ENCODE measurements around the gene CAMK2N1. TPM values are rescaled to one million over a fixed set of nuclear protein-coding genes. Genes with fewer than 3 reads are reported as not detected.
A peak's percentile ranks its signal among the peaks of the same experiment; 100 is the strongest.

Gene CAMK2N1
- 38.5 and 41.7 TPM in 2 replicates for total RNA-seq
- 39.4 and 45.5 TPM in 2 replicates for polyA plus RNA-seq

DNA sequence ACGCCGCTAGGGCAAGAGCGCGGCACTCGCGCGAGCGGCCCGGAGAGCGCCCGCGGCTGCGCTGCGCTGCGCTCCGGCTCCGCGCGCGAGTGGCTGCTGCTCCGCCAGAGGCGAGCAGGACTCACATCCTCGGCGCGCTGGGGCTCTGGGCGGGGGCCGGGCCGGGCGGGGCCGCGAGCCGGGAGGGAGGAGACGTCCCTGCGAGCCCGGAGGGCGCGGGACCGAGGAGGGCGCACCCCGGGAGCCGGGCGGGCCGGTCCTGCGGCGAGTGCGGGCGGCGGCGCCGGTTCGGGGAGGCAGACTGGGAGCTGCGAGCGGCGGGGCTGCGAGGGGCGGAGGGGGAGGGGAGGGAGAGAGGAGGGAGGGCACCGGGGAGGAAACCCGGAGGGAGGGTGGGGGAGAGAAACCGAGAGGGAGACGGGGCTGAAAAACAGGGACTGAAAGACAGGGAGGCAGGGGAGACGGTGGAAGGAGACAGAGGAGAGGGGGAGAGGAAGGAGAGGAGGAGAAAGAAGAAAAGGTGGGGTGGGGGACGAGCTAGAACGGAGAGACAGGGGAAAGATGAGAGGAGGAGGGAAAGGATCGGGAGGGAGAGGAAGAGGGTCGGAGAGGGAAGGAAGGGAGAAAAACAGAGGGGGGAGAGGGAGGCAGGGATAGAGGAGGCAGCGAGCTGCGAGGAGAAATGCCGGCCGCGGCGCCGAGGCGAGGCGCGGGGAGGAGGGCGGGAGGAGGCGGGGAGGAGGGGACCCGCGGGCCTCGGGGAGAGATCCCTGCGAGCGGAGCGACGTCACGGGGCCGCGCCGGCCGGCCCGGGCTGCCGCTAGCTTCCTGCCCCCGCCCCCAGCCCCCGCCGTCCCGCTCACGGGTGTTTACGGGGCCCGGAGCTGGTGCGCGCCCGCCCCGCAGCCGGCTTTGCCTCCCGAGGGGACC is at the start of gene CAMK2N1:
Gene CAMK2N1 (minus strand): TSS at position 684 of the 930 bp plus-strand sequence. CDS start 831 bp downstream, outside the sequence.
- H3K4me3 ChIP-seq = peak within 1 kb of the TSS; percentile 94
- H3K36me3 ChIP-seq (replicated peaks; ENCODE audit: insufficient read depth, low read depth) = no peaks in the 10 kb centered on the region
- 0% methylated on average over 1 of the region's 104 CpGs for WGBS (ENCODE audit: low lambda C conversion rate, missing lambda C conversion rate)
- peaks cover 28% of the 10 kb centered on the region for H3K79me2 ChIP-seq
- H2AFZ ChIP-seq = peak within 1 kb of the TSS; percentile 99
- H3K27me3 ChIP-seq = no peaks in the 10 kb centered on the region
- H3K9me2 ChIP-seq (replicated peaks; ENCODE audit: insufficient read depth) = no peaks in the 10 kb centered on the region
- no peaks in the 10 kb centered on the region for H3K9me3 ChIP-seq (ENCODE audit: low read depth)
- peaks cover 27% of the 10 kb centered on the region for H3K4me1 ChIP-seq (ENCODE audit: insufficient read depth)
- peaks cover 14% of the 10 kb centered on the region for H4K20me1 ChIP-seq (ENCODE audit: insufficient read depth, poor library complexity, severe bottlenecking)
- DNase-seq (ENCODE audit: low spot score) = peak; percentile 91
- peak within 1 kb of the TSS; percentile 100 for H3K27ac ChIP-seq
- TF ChIP-seq EZH2phosphoT487 (IDR thresholded peaks at IDR 0.05; ENCODE audit: low read depth, severe bottlenecking, unreplicated experiment) (no peak), EZH2 (IDR thresholded peaks at IDR 0.05; ENCODE audit: borderline replicate concordance) (no peak)
- TF ChIP-seq, protein P1, sequence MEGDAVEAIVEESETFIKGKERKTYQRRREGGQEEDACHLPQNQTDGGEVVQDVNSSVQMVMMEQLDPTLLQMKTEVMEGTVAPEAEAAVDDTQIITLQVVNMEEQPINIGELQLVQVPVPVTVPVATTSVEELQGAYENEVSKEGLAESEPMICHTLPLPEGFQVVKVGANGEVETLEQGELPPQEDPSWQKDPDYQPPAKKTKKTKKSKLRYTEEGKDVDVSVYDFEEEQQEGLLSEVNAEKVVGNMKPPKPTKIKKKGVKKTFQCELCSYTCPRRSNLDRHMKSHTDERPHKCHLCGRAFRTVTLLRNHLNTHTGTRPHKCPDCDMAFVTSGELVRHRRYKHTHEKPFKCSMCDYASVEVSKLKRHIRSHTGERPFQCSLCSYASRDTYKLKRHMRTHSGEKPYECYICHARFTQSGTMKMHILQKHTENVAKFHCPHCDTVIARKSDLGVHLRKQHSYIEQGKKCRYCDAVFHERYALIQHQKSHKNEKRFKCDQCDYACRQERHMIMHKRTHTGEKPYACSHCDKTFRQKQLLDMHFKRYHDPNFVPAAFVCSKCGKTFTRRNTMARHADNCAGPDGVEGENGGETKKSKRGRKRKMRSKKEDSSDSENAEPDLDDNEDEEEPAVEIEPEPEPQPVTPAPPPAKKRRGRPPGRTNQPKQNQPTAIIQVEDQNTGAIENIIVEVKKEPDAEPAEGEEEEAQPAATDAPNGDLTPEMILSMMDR (IDR thresholded peaks at IDR 0.05; ENCODE audit: poor library complexity) = no peak
- H3K4me2 ChIP-seq = peak within 1 kb of the TSS; percentile 100

DNA sequence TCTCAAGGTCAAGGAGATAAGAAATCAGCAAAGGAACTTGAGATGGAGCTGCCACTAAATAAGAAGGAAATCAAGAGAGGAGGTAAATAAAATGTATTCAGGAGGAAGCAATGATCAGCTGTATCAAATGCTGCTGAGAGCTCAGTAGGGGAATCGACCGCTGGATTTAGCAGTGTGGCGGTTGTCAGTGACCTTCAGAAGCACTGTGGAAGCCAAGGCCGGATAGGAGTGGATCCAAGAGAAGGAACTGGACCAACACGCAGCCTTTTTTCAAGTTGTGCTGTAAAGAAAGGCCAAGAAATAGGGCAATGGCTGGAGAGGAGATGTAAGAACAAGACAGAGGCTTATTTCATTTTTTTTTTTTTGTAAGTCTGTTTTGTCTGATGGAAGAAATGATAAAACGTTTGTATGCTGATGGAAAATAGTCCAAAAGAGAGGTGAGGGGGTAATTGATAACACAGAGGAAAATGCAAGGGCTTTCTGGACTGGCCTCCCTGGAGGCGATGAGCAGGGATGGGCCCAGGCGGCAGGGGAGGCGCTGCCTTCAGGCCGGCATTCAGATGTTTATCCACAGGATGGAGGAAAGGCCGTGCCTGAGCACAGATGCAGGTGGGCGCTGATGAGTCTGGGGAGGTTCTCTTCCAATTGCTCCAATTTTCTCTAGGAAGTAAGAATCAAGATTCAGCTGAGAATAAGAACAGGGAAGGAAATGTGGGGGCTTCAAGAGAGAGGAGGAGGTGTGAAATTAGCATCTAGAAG is 48.8 kb upstream of the CAMK2N1 start:
- Histone ChIP-seq H3K9me2 (replicated peaks; ENCODE audit: insufficient read depth) (no peaks in the 10 kb centered on the region), H3K4me2 (no peak overlapping the region), H4K20me1 (ENCODE audit: insufficient read depth, poor library complexity, severe bottlenecking) (no peaks in the 10 kb centered on the region), H3K4me1 (ENCODE audit: insufficient read depth) (no peaks in the 10 kb centered on the region), H3K27me3 (peaks cover 9% of the 10 kb centered on the region), H3K79me2 (no peaks in the 10 kb centered on the region), H3K9me3 (ENCODE audit: low read depth) (no peaks in the 10 kb centered on the region), H3K4me3 (no peak overlapping the region), H2AFZ (no peak overlapping the region), H3K27ac (no peak overlapping the region), H3K36me3 (replicated peaks; ENCODE audit: insufficient read depth, low read depth) (no peaks in the 10 kb centered on the region)
- TF ChIP-seq, protein P1 (IDR thresholded peaks at IDR 0.05; ENCODE audit: poor library complexity) = no peak
- no peak for TF ChIP-seq EZH2 (IDR thresholded peaks at IDR 0.05; ENCODE audit: borderline replicate concordance)
- no peak for TF ChIP-seq EZH2phosphoT487 (IDR thresholded peaks at IDR 0.05; ENCODE audit: low read depth, severe bottlenecking, unreplicated experiment)
- WGBS (ENCODE audit: low lambda C conversion rate, missing lambda C conversion rate) = 75% methylated on average over 12 of the region's 12 CpGs
- no peak for DNase-seq (ENCODE audit: low spot score)

DNA sequence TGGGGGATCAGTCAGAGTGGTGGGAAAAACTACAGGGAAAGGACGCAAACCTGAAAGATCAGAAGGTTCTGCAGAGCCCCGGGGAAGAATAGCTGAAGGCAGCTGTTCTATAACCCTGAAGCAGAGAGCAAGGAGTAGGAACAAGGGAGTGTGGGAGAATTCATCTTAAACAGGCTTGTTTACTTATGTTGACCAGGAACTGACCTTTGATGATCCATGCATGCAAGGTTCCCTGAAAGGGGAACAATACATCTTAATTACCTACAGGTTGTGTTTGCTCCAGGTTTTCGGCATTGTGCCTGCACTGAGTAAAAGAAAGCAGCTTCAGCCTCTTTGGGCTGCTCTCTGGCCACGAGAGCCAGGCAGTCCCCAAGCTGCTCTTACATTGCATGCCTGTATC is 47.6 kb upstream of the CAMK2N1 start:
- Histone ChIP-seq H2AFZ (no peak overlapping the region), H3K36me3 (replicated peaks; ENCODE audit: insufficient read depth, low read depth) (no peaks in the 10 kb centered on the region), H3K27me3 (peaks cover 20% of the 10 kb centered on the region), H4K20me1 (ENCODE audit: insufficient read depth, poor library complexity, severe bottlenecking) (no peaks in the 10 kb centered on the region), H3K27ac (no peak overlapping the region), H3K9me3 (ENCODE audit: low read depth) (no peaks in the 10 kb centered on the region), H3K4me2 (no peak overlapping the region), H3K9me2 (replicated peaks; ENCODE audit: insufficient read depth) (no peaks in the 10 kb centered on the region), H3K79me2 (no peaks in the 10 kb centered on the region), H3K4me1 (ENCODE audit: insufficient read depth) (no peaks in the 10 kb centered on the region), H3K4me3 (no peak overlapping the region)
- no peak for DNase-seq (ENCODE audit: low spot score)
- TF ChIP-seq EZH2phosphoT487 (IDR thresholded peaks at IDR 0.05; ENCODE audit: low read depth, severe bottlenecking, unreplicated experiment) (no peak), EZH2 (IDR thresholded peaks at IDR 0.05; ENCODE audit: borderline replicate concordance) (no peak)
- TF ChIP-seq, protein P1 (IDR thresholded peaks at IDR 0.05; ENCODE audit: poor library complexity) = no peak
- WGBS (ENCODE audit: low lambda C conversion rate, missing lambda C conversion rate) = 42% methylated on average over 4 of the region's 4 CpGs
